Measurements from ENCODE around the gene SAA2. TPM values are rescaled to one million over a fixed set of nuclear protein-coding genes. Genes with fewer than 3 reads are reported as not detected.
A peak's percentile ranks its signal among the peaks of the same experiment; 100 is the strongest.

Gene SAA2
- total RNA-seq, 1 donor from 2014 or later = not detected

GRCh38 chr11:18196532-18196931 is 51.9 kb downstream of the SAA2 start:
- Mint-ChIP-seq H3K4me3 (no peak overlapping the region), H3K27me3 (ENCODE audit: low read depth) (peaks cover 6% of the 10 kb centered on the region), H3K36me3 (ENCODE audit: low read depth) (no peaks in the 10 kb centered on the region), H3K27ac (ENCODE audit: unreplicated experiment) (peak overlapping the region; percentile 43), H3K4me1 (no peaks in the 10 kb centered on the region), H3K9me3 (no peaks in the 10 kb centered on the region)
- no peak for DNase-seq (ENCODE audit: low read depth, low spot score)
- no peak for TF ChIP-seq CTCF (conservative IDR thresholded peaks at IDR 0.05)

Other genes with a start within 250 kb of the SAA2 start
- 29.6 and 41.6 TPM in 2 replicates for gene SERGEF, start 235.6 kb downstream of the SAA2 start, total RNA-seq
- 0.66 and 0.82 TPM in 2 replicates for gene TPH1, start 202.4 kb downstream of the SAA2 start, total RNA-seq
- gene SAAL1, start 142.6 kb downstream of the SAA2 start, total RNA-seq = 50.2 and 56.4 TPM in 2 replicates
- 0.14 TPM in 1 of 2 replicates, not detected in the other for gene MRGPRX3, start 116.1 kb downstream of the SAA2 start, total RNA-seq
- not detected in 2 replicates for gene MRGPRX4, start 75.8 kb downstream of the SAA2 start, total RNA-seq
- gene SAA4, start 11.9 kb downstream of the SAA2 start, total RNA-seq = not detected in 2 replicates
- not detected in 2 replicates for gene SAA1, start 17.6 kb upstream of the SAA2 start, total RNA-seq
- 23.9 and 24.2 TPM in 2 replicates for gene HPS5, start 73.5 kb upstream of the SAA2 start, total RNA-seq
- gene GTF2H1, start 73.9 kb upstream of the SAA2 start, total RNA-seq = 39.5 and 41.7 TPM in 2 replicates
- gene LDHA, start 145.9 kb upstream of the SAA2 start, total RNA-seq = 297 and 353 TPM in 2 replicates
- 0.93 and 1.2 TPM in 2 replicates for gene LDHC, start 163.7 kb upstream of the SAA2 start, total RNA-seq
- not detected in 2 replicates for gene LDHAL6A, start 207.2 kb upstream of the SAA2 start, total RNA-seq

Measured in neural crest cell (in vitro differentiated cells).